Measurements from ENCODE around the gene PLB1. TPM values are rescaled to one million over a fixed set of nuclear protein-coding genes. Genes with fewer than 3 reads are reported as not detected.

PLB1 gene
- total and polyA plus RNA-seq, 2 experiments from 2014 or later: 0.06 to 0.21 TPM

DNA sequence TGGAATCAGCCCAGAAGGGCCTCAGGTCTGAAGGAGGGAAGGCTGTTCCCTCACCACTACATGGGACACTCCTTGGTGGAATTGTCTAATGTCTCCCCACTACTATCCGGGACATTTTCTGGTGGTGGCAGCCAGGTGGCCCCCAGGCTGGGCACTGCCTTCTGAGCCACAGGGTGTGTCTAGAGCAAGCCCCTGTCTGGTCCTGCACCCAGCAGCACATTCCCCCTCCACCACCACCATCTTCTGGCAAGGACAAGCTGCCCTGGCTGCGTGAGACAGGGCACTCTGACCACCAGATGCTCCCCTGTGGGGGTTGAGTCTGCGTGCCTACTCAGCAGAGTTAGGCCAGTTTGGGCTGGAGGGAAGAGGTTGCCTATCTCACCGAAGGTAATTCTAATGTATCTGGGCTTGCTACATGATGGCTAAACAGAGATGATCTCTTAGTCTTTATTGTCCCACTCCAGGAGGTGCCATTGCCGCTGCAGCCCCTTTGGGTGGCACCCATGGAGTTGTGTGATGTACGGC, 106.3 kb downstream of the PLB1 start (continued):
- TF ChIP-seq, protein P1, sequence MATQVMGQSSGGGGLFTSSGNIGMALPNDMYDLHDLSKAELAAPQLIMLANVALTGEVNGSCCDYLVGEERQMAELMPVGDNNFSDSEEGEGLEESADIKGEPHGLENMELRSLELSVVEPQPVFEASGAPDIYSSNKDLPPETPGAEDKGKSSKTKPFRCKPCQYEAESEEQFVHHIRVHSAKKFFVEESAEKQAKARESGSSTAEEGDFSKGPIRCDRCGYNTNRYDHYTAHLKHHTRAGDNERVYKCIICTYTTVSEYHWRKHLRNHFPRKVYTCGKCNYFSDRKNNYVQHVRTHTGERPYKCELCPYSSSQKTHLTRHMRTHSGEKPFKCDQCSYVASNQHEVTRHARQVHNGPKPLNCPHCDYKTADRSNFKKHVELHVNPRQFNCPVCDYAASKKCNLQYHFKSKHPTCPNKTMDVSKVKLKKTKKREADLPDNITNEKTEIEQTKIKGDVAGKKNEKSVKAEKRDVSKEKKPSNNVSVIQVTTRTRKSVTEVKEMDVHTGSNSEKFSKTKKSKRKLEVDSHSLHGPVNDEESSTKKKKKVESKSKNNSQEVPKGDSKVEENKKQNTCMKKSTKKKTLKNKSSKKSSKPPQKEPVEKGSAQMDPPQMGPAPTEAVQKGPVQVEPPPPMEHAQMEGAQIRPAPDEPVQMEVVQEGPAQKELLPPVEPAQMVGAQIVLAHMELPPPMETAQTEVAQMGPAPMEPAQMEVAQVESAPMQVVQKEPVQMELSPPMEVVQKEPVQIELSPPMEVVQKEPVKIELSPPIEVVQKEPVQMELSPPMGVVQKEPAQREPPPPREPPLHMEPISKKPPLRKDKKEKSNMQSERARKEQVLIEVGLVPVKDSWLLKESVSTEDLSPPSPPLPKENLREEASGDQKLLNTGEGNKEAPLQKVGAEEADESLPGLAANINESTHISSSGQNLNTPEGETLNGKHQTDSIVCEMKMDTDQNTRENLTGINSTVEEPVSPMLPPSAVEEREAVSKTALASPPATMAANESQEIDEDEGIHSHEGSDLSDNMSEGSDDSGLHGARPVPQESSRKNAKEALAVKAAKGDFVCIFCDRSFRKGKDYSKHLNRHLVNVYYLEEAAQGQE (IDR thresholded peaks at IDR 0.05; ENCODE audit: unreplicated experiment): no peak
- TF ChIP-seq EZH2 (IDR thresholded peaks at IDR 0.05; ENCODE audit: low read depth, unreplicated experiment): no peak
- TF ChIP-seq STAT1 (IDR thresholded peaks at IDR 0.05; ENCODE audit: unreplicated experiment): no peak

DNA sequence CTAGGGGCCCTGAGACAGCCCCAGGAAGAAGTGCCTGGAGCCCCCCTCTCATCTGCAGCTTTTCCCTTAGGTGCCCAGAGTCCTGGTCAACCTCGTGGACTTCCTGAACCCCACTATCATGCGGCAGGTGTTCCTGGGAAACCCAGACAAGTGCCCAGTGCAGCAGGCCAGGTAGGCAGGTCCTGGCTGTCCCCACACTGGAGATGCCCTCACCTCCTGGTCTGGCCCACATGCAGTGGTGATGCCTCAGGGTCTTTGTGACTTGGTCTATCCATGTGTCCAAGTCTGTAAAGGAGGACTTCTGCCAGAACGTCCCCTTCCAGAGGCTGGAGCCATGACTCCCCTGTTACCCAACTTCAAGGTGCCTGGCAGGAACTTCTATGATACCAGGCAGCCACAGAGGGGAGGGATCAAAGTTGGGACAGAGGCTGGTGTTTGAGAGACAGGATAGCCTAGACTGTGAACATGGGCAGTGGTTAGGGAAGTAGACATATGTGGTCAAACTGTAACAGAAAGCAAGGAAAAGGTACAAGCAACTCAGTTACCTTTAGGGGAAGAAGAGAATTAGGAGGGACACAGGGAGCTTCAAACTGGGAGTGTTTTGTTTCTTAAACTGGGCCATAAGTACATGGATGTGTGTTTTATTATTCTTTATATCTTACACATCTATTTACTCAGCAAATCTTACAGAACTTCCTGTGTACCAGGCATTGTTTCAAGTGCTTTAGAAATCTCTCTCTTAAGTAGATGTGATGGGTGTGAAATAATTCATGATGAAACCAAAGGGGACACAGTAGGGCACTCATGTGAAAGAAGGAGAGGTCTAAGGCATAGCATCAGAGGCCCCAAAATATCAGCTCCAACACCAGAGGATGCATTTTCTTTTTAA, 107.1 kb downstream of the PLB1 start:
- no peaks in the 10 kb centered on the region for H3K9me2 ChIP-seq (ENCODE audit: insufficient read depth)
- DNase-seq (ENCODE audit: low spot score) (no peak), ATAC-seq (no peak)
- Mint-ChIP-seq H3K27me3 (ENCODE audit: insufficient read depth, low read depth, poor library complexity) (peaks cover 3% of the 10 kb centered on the region), H3K4me3 (no peak overlapping the region), H3K36me3 (ENCODE audit: low read depth) (no peaks in the 10 kb centered on the region), H3K9me3 (no peaks in the 10 kb centered on the region), H3K4me1 (peaks cover 12% of the 10 kb centered on the region), H3K27ac (no peak overlapping the region)
- H4K20me1 ChIP-seq (replicated peaks; ENCODE audit: insufficient read depth): no peaks in the 10 kb centered on the region
- H3K36me3 ChIP-seq (ENCODE audit: insufficient read depth): no peaks in the 10 kb centered on the region
- H3K4me3 ChIP-seq: no peak overlapping the region
- H3K27me3 ChIP-seq (ENCODE audit: insufficient read depth): no peaks in the 10 kb centered on the region
- H3K4me1 ChIP-seq (ENCODE audit: insufficient read depth): no peaks in the 10 kb centered on the region
- H3K79me2 ChIP-seq (replicated peaks; ENCODE audit: insufficient read depth): no peaks in the 10 kb centered on the region
- no peaks in the 10 kb centered on the region for H3F3A ChIP-seq (replicated peaks; ENCODE audit: low read depth)
- no peak overlapping the region for H3K4me2 ChIP-seq
- no peak overlapping the region for H3K27ac ChIP-seq (ENCODE audit: low read depth)
- no peak overlapping the region for H2AFZ ChIP-seq
- no peak for TF ChIP-seq EZH2 (IDR thresholded peaks at IDR 0.05; ENCODE audit: low read depth, unreplicated experiment)
- TF ChIP-seq, protein P2, sequence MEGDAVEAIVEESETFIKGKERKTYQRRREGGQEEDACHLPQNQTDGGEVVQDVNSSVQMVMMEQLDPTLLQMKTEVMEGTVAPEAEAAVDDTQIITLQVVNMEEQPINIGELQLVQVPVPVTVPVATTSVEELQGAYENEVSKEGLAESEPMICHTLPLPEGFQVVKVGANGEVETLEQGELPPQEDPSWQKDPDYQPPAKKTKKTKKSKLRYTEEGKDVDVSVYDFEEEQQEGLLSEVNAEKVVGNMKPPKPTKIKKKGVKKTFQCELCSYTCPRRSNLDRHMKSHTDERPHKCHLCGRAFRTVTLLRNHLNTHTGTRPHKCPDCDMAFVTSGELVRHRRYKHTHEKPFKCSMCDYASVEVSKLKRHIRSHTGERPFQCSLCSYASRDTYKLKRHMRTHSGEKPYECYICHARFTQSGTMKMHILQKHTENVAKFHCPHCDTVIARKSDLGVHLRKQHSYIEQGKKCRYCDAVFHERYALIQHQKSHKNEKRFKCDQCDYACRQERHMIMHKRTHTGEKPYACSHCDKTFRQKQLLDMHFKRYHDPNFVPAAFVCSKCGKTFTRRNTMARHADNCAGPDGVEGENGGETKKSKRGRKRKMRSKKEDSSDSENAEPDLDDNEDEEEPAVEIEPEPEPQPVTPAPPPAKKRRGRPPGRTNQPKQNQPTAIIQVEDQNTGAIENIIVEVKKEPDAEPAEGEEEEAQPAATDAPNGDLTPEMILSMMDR (conservative IDR thresholded peaks at IDR 0.05; ENCODE audit: low read depth in 2 of 2): no peak
- TF ChIP-seq ZNF114 (CRISPR knock-in tag; IDR thresholded peaks at IDR 0.05): no peak
- no peak for TF ChIP-seq JUNB (IDR thresholded peaks at IDR 0.05; ENCODE audit: unreplicated experiment)
- no peak for TF ChIP-seq ZNF331 (CRISPR knock-in tag; IDR thresholded peaks at IDR 0.05; ENCODE audit: low read depth)
- no peak for TF ChIP-seq NANOG (IDR thresholded peaks at IDR 0.05; ENCODE audit: borderline replicate concordance)
- TF ChIP-seq, protein P3, sequence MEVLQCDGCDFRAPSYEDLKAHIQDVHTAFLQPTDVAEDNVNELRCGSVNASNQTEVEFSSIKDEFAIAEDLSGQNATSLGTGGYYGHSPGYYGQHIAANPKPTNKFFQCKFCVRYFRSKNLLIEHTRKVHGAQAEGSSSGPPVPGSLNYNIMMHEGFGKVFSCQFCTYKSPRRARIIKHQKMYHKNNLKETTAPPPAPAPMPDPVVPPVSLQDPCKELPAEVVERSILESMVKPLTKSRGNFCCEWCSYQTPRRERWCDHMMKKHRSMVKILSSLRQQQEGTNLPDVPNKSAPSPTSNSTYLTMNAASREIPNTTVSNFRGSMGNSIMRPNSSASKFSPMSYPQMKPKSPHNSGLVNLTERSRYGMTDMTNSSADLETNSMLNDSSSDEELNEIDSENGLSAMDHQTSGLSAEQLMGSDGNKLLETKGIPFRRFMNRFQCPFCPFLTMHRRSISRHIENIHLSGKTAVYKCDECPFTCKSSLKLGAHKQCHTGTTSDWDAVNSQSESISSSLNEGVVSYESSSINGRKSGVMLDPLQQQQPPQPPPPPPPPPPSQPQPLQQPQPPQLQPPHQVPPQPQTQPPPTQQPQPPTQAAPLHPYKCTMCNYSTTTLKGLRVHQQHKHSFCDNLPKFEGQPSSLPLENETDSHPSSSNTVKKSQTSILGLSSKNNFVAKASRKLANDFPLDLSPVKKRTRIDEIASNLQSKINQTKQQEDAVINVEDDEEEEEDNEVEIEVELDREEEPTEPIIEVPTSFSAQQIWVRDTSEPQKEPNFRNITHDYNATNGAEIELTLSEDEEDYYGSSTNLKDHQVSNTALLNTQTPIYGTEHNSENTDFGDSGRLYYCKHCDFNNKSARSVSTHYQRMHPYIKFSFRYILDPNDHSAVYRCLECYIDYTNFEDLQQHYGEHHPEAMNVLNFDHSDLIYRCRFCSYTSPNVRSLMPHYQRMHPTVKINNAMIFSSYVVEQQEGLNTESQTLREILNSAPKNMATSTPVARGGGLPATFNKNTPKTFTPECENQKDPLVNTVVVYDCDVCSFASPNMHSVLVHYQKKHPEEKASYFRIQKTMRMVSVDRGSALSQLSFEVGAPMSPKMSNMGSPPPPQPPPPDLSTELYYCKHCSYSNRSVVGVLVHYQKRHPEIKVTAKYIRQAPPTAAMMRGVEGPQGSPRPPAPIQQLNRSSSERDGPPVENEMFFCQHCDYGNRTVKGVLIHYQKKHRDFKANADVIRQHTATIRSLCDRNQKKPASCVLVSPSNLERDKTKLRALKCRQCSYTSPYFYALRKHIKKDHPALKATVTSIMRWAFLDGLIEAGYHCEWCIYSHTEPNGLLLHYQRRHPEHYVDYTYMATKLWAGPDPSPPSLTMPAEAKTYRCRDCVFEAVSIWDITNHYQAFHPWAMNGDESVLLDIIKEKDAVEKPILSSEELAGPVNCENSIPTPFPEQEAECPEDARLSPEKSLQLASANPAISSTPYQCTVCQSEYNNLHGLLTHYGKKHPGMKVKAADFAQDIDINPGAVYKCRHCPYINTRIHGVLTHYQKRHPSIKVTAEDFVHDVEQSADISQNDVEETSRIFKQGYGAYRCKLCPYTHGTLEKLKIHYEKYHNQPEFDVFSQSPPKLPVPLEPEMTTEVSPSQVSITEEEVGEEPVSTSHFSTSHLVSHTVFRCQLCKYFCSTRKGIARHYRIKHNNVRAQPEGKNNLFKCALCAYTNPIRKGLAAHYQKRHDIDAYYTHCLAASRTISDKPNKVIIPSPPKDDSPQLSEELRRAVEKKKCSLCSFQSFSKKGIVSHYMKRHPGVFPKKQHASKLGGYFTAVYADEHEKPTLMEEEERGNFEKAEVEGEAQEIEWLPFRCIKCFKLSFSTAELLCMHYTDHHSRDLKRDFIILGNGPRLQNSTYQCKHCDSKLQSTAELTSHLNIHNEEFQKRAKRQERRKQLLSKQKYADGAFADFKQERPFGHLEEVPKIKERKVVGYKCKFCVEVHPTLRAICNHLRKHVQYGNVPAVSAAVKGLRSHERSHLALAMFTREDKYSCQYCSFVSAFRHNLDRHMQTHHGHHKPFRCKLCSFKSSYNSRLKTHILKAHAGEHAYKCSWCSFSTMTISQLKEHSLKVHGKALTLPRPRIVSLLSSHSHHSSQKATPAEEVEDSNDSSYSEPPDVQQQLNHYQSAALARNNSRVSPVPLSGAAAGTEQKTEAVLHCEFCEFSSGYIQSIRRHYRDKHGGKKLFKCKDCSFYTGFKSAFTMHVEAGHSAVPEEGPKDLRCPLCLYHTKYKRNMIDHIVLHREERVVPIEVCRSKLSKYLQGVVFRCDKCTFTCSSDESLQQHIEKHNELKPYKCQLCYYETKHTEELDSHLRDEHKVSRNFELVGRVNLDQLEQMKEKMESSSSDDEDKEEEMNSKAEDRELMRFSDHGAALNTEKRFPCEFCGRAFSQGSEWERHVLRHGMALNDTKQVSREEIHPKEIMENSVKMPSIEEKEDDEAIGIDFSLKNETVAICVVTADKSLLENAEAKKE (CRISPR knock-in tag; IDR thresholded peaks at IDR 0.05): no peak
- no peak for TF ChIP-seq CREB1 (CRISPR knock-in tag; IDR thresholded peaks at IDR 0.05; ENCODE audit: low read depth)
